Parathyroid adenoma (tissue), 2 donors: ENCODE results near the gene CTDSP2.
"Not testable (repeated sequence)": the region's sequence is repeated elsewhere in the genome, so short reads cannot be mapped to it uniquely, and the experiment has no call there.

Experiments used
- H2AFZ ChIP-seq: fragments of 300-600 bp; sonication (generic); one replicate; pipeline ENCODE4 v1.7.0; 2017; ENCODE audit warnings: antibody characterized with exemption, mild to moderate bottlenecking
- H3K27ac ChIP-seq: fragments of 300-600 bp; sonication (generic); one replicate; pipeline ENCODE4 v1.7.0; 2017
- H3K27me3 ChIP-seq: fragments of 300-600 bp; sonication (generic); one replicate; pipeline ENCODE4 v1.7.0; 2017; ENCODE audit warnings: low read length; ENCODE audit not compliant: control insufficient read depth, insufficient read depth
- H3K36me3 ChIP-seq: fragments of 300-600 bp; sonication (generic); one replicate; pipeline ENCODE4 v1.7.0; 2017; ENCODE audit warnings: low read length; ENCODE audit not compliant: control insufficient read depth, insufficient read depth
- H3K4me1 ChIP-seq: fragments of 300-600 bp; sonication (generic); one replicate; pipeline ENCODE4 v1.7.0; 2017; ENCODE audit warnings: control low read depth
- H3K4me2 ChIP-seq: fragments of 300-600 bp; sonication (generic); one replicate; pipeline ENCODE4 v1.7.0; 2017; ENCODE audit warnings: low read length
- H3K4me3 ChIP-seq: fragments of 300-600 bp; sonication (generic); one replicate; pipeline ENCODE4 v1.7.0; 2017; ENCODE audit warnings: low read depth, low read length
- H3K79me2 ChIP-seq: fragments of 300-600 bp; sonication (generic); one replicate; pipeline ENCODE4 v1.7.0; 2017; ENCODE audit warnings: control low read depth
- H3K9ac ChIP-seq: fragments of 300-600 bp; sonication (generic); one replicate; pipeline ENCODE4 v1.7.0; 2017; ENCODE audit warnings: mild to moderate bottlenecking
- H3K9me3 ChIP-seq: fragments of 300-600 bp; sonication (generic); one replicate; pipeline ENCODE4 v1.7.0; 2017; ENCODE audit warnings: low read length; ENCODE audit not compliant: control insufficient read depth
- CTCF ChIP-seq: fragments of 300-600 bp; sonication (generic); IDR thresholded peaks from one replicate; pipeline ENCODE4 v1.7.0; 2017; ENCODE audit warnings: antibody characterized with exemption, mild to moderate bottlenecking
- donor health status: primary hyperparathyroidism.

The CTDSP2 gene

GRCh38 chr12:57823908-57824640, 22.5 kb downstream of the CTDSP2 start:
- no peaks in the 10 kb centered on the region for H3K27me3 ChIP-seq
- no peaks in the 10 kb centered on the region for H3K36me3 ChIP-seq
- no peak overlapping the region for H3K9ac ChIP-seq
- H3K79me2 ChIP-seq, result peaks cover 35% of the 10 kb centered on the region
- H3K9me3 ChIP-seq, result no peaks in the 10 kb centered on the region
- no peak overlapping the region for H3K27ac ChIP-seq
- no peak overlapping the region for H2AFZ ChIP-seq
- TF ChIP-seq CTCF, result no peak
- H3K4me3 ChIP-seq, result no peak overlapping the region
- H3K4me2 ChIP-seq, result no peak overlapping the region
- no peaks in the 10 kb centered on the region for H3K4me1 ChIP-seq

GRCh38 chr12:57823131-57823907, 23.2 kb downstream of the CTDSP2 start:
- no peak for TF ChIP-seq CTCF
- Histone ChIP-seq H2AFZ (no peak overlapping the region), H3K4me2 (no peak overlapping the region), H3K27me3 (no peaks in the 10 kb centered on the region), H3K4me3 (no peak overlapping the region), H3K9ac (no peak overlapping the region), H3K9me3 (no peaks in the 10 kb centered on the region), H3K4me1 (no peaks in the 10 kb centered on the region), H3K36me3 (no peaks in the 10 kb centered on the region), H3K27ac (peak overlapping the region; percentile 5), H3K79me2 (peaks cover 32% of the 10 kb centered on the region)

GRCh38 chr12:57822392-57823130, 24.0 kb downstream of the CTDSP2 start:
- Histone ChIP-seq H3K9ac (no peak overlapping the region), H3K4me1 (no peaks in the 10 kb centered on the region), H3K4me3 (no peak overlapping the region), H3K4me2 (no peak overlapping the region), H3K27ac (peak overlapping the region; percentile 5), H3K36me3 (no peaks in the 10 kb centered on the region), H3K9me3 (no peaks in the 10 kb centered on the region), H3K79me2 (peaks cover 28% of the 10 kb centered on the region), H2AFZ (no peak overlapping the region), H3K27me3 (no peaks in the 10 kb centered on the region)
- TF ChIP-seq CTCF, result no peak

- no peak overlapping the region for H3K4me2 ChIP-seq
- H3K9ac ChIP-seq, result no peak overlapping the region
- no peaks in the 10 kb centered on the region for H3K9me3 ChIP-seq
- H3K4me3 ChIP-seq, result no peak overlapping the region
- H3K36me3 ChIP-seq, result no peaks in the 10 kb centered on the region
- H3K4me1 ChIP-seq, result no peaks in the 10 kb centered on the region
- H3K27ac ChIP-seq, result no peak overlapping the region
- peaks cover 19% of the 10 kb centered on the region for H3K79me2 ChIP-seq
- no peak for TF ChIP-seq CTCF
- H3K27me3 ChIP-seq, result no peaks in the 10 kb centered on the region
- H2AFZ ChIP-seq, result no peak overlapping the region
Observed at GRCh38 chr12:57821474-57822214, 24.9 kb downstream of the CTDSP2 start.

- H3K27ac ChIP-seq, H2AFZ ChIP-seq, H3K4me1 ChIP-seq, H3K9me3 ChIP-seq, H3K36me3 ChIP-seq, H3K4me3 ChIP-seq, H3K27me3 ChIP-seq, H3K9ac ChIP-seq, H3K4me2 ChIP-seq: not testable (repeated sequence)
- peaks cover 12% of the 10 kb centered on the region for H3K79me2 ChIP-seq
Observed at GRCh38 chr12:57821015-57821414, 25.5 kb downstream of the CTDSP2 start.

GRCh38 chr12:57820119-57820518, 26.4 kb downstream of the CTDSP2 start:
- not testable (repeated sequence) for H3K27me3 ChIP-seq, H2AFZ ChIP-seq, H3K9ac ChIP-seq, H3K79me2 ChIP-seq, H3K27ac ChIP-seq, H3K4me2 ChIP-seq, H3K36me3 ChIP-seq, H3K4me1 ChIP-seq, H3K4me3 ChIP-seq, H3K9me3 ChIP-seq

GRCh38 chr12:57817990-57818331, 28.6 kb downstream of the CTDSP2 start:
- H3K27me3 ChIP-seq, H3K79me2 ChIP-seq, H3K4me2 ChIP-seq, H3K4me3 ChIP-seq, H3K9ac ChIP-seq, H3K36me3 ChIP-seq, H3K4me1 ChIP-seq, H3K9me3 ChIP-seq, H2AFZ ChIP-seq: not testable (repeated sequence)
- peak overlapping the region; percentile 33 for H3K27ac ChIP-seq
